Psoas muscle (tissue), 8 donors: ENCODE results near the gene COCH. TPM values are rescaled to one million over a fixed set of nuclear protein-coding genes. Genes with fewer than 3 reads are reported as not detected.

Source experiments
- ATAC-seq, 4 donors: fragments of 200-7000 bp; cut with Tn5 transposase; one replicate each; pipeline ENCODE4 v1.9.1; 2020; ENCODE audit warnings: moderate library complexity in 3 of 4, mild to moderate bottlenecking in 2 of 4
- DNase-seq, 2 donors: peaks; one replicate each; pipeline ENCODE4 v3.0.0-alpha.2; 2020
- H3K27ac ChIP-seq: fragments of 200-600 bp; one replicate; pipeline ENCODE4 v1.8.0; 2022
- H3K27me3 ChIP-seq, 3 donors: fragments of 200-600 bp in 1 of 3; one replicate each; pipeline versions ENCODE4 v1.6.1 to v1.8.0; 2013 to 2022; ENCODE audit warnings: low read length in 2 of 3, mild to moderate bottlenecking in 2 of 3, moderate library complexity in 1 of 3; ENCODE audit not compliant: insufficient read depth in 3 of 3
- H3K36me3 ChIP-seq, 2 donors: fragments of 200-600 bp in 1 of 2; one replicate each; pipeline versions ENCODE4 v1.6.1 to v1.8.0; 2013 to 2022; ENCODE audit warnings: low read depth in 1 of 2, mild to moderate bottlenecking in 1 of 2, moderate library complexity in 1 of 2; ENCODE audit not compliant: insufficient read depth in 1 of 2
- H3K4me1 ChIP-seq: fragments of 200-600 bp; one replicate; pipeline ENCODE4 v1.8.0; 2022
- H3K4me3 ChIP-seq: fragments of 200-600 bp; one replicate; pipeline ENCODE4 v1.8.0; 2022; ENCODE audit warnings: mild to moderate bottlenecking
- H3K9me3 ChIP-seq: fragments of 200-600 bp; one replicate; pipeline ENCODE4 v1.8.0; 2022
- WGBS, 3 donors: extraction: QIAGEN DNeasy Blood & Tissue Kit; methylation state at CpG; one replicate each; pipeline versions ENCODE4 v1.1.6 to v1.1.7; 2013; 5-methylcytosine and 5-hydroxymethylcytosine counted together
- intact Hi-C, 2 donors: fragments of 100-400 bp; cut with DNase I; formaldehyde crosslinking; loops; one replicate each; pipeline versions ENCODE4 v1.11.0 to v1.14.2; 2022
- polyA plus RNA-seq, 3 donors: library from polyadenylated mRNA; stranded (reverse); fragments of 200-250 nt; gene quantifications; one replicate each; pipeline ENCODE4 v1.2.3, GENCODE V29; 2013
- total RNA-seq, 4 donors: library from RNA; stranded (reverse); fragmentation: NEBNext Ultra II Directional in 2 of 4; extraction: Animal tissue kit (Norgen Biotek cat#: 25700) in 2 of 4; gene quantifications; one replicate each; pipeline versions ENCODE4 v1.2.1 to v1.2.4, GENCODE V29; 2021 to 2023
- TF ChIP-seq, protein P1 (sequence below): fragments of 200-600 bp; IDR thresholded peaks from one replicate; pipeline ENCODE4 v1.8.0; 2022; ENCODE audit warnings: antibody characterized with exemption
- donor health status: healthy with polysubstance abuse.
- donor health status: DM: no; HTN: no; CAD: no; lungs with moderate emphysema.
- donor health status: Bipolar disorder and iron deficiency.
- donor health status: healthy.
- donor health status: DM: yes; HTN: yes; CAD: no.
- donor health status: DM: no; HTN: no; CAD: no.
- donor health status: DM: no; HTN: no; CAD: no.
- donor health status: DM: yes; HTN: yes; CAD: no.

Gene COCH
- total and polyA plus RNA-seq, 7 donors: 0.32 to 1.4 (median 0.52) TPM

DNA sequence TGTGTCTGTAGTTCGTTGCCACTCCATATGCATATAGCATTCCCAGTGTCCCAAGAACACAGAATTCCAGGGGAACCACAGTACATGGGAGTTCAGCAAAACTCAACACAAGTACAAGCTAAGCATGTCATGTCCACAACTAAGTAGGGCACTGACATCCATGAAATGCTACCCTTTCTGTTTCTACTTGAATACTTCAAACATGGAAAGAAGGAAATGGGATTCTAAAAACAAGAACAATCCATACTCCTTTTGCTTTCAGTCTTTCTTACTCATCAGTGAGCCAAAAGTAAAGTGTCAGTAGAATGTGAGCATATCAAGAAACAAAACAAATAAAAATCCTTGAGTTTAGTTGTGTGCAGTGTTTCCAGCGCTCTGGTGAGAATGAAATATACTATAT lies 36.0 kb upstream of the COCH start:
- ATAC-seq (no peak), DNase-seq (no peak)
- Histone ChIP-seq H3K36me3 (no peaks in the 10 kb centered on the region), H3K4me1 (no peaks in the 10 kb centered on the region), H3K27ac (no peak overlapping the region), H3K27me3 (no peaks in the 10 kb centered on the region), H3K4me3 (no peak overlapping the region), H3K9me3 (no peaks in the 10 kb centered on the region)
- WGBS, 3 donors: 44 to 66% (median 46%) methylated on average over 2 of the region's 2 CpGs
- intact Hi-C loops: no loop called here
- TF ChIP-seq, protein P1, sequence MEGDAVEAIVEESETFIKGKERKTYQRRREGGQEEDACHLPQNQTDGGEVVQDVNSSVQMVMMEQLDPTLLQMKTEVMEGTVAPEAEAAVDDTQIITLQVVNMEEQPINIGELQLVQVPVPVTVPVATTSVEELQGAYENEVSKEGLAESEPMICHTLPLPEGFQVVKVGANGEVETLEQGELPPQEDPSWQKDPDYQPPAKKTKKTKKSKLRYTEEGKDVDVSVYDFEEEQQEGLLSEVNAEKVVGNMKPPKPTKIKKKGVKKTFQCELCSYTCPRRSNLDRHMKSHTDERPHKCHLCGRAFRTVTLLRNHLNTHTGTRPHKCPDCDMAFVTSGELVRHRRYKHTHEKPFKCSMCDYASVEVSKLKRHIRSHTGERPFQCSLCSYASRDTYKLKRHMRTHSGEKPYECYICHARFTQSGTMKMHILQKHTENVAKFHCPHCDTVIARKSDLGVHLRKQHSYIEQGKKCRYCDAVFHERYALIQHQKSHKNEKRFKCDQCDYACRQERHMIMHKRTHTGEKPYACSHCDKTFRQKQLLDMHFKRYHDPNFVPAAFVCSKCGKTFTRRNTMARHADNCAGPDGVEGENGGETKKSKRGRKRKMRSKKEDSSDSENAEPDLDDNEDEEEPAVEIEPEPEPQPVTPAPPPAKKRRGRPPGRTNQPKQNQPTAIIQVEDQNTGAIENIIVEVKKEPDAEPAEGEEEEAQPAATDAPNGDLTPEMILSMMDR: no peak

DNA sequence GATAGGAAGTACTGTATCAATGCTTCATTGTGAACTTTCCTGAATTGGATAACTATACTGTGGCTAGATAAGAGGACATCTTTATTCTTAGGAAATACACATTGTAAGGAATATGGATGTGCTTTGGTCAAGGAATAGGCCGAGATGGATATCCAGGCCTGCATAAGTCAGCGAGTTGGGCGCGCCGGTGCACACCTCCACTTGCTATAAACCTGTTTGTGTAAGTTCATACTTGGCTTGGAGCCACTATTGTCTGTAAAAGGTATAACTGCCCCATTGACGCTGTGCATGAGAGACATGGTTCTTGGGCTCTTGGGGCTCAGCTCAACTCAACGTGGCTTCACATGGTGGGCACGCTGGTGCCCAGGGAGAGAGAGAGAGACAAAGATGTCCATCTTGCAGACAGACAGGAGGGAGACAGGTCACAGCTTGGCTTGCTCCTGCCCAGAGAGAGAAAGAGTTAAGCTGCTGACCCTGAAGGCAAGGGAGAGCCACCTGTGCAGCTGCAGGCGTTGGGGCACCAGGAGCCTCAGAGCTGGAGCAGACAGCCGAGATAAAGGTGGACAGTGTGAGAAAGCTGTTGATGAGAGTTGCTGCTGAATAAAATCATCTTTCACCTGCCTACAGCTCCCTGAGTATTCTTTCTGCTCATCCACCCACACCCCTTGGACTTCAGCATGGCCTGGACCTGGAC lies 34.1 kb upstream of the COCH start:
- intact Hi-C loops: no loop called here
- Histone ChIP-seq H3K27ac (no peak overlapping the region), H3K4me3 (no peak overlapping the region), H3K27me3 (no peaks in the 10 kb centered on the region), H3K4me1 (no peaks in the 10 kb centered on the region), H3K9me3 (no peaks in the 10 kb centered on the region), H3K36me3 (no peaks in the 10 kb centered on the region)
- ATAC-seq (no peak), DNase-seq (no peak)
- TF ChIP-seq, protein P1: no peak
- WGBS, 3 donors: 84 to 90% (median 87%) methylated on average over 10 of the region's 10 CpGs

DNA sequence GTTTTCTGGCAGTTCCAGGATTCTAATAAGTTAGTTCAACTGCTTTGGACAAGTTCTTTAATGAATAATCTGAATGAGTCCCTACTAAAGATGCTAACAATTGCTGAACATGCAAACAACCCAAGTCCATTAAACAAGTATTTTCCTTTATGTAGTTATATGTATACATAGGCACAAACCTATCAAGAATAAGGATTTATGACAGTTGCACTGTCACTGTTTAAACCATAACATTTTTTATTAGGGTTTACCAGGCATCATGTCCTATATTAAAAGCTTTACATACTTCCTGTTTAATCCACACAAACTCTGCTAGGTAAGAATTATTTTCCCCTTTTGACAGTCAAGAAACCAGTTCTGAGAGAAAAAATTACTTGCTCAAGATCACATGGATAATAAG lies 31.9 kb upstream of the COCH start:
- no peak overlapping the region for H3K4me3 ChIP-seq
- no peak for ATAC-seq
- H3K9me3 ChIP-seq: no peaks in the 10 kb centered on the region
- no peak for DNase-seq
- no peaks in the 10 kb centered on the region for H3K27me3 ChIP-seq
- H3K4me1 ChIP-seq: no peaks in the 10 kb centered on the region
- TF ChIP-seq, protein P1: no peak
- intact Hi-C loops: no loop called here
- H3K36me3 ChIP-seq: no peaks in the 10 kb centered on the region
- no peak overlapping the region for H3K27ac ChIP-seq

DNA sequence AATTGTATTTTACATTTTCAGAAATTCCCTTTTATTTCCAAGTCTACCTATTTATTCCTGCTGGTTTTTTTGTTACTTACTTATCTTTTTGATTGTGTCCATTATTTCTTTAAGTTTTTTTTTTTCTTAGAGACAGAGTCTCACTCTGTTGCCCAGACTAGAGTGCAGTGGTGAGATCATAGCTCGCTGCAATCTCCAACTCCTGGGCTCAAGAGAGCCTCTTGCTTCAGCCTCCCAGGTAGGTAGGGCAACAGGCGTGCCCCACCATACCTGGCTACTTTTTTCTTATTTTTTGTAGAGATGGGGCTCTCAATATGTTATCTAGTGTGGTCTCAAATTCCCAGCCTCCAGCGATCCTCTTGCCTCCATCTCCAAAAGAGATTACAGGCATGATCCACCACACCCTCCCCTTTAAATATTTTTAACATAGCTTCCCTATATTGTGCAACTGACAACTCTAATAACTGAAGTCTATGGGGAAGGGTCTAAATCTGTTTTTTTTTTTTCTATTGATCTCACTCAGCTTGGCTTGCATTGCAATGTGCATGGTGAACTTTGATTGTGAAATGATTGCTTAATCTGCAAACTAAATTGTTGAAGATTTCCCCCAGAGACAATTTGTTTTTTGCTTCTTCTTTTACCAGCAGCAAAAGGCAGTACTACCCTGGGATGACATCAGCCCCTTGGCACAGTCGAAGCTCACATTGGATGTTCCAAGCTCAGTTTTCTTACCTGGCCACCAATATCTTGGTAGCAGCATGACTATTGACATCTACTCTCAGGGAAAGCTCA lies 25.7 kb upstream of the COCH start:
- DNase-seq (no peak), ATAC-seq (no peak)
- H3K4me1 ChIP-seq: no peaks in the 10 kb centered on the region
- no peaks in the 10 kb centered on the region for H3K36me3 ChIP-seq
- peaks cover 0 to 11% (median 3%) of the 10 kb centered on the region in 3 donors for H3K27me3 ChIP-seq
- intact Hi-C loops: no loop called here
- 86 to 90% (median 87%) methylated on average over 4 of the region's 4 CpGs for WGBS, 3 donors
- no peaks in the 10 kb centered on the region for H3K9me3 ChIP-seq
- no peak overlapping the region for H3K4me3 ChIP-seq
- H3K27ac ChIP-seq: no peak overlapping the region
- TF ChIP-seq, protein P1: no peak
